Tongue (tissue), 2 donors: Measurements from ENCODE around the gene SYT11. TPM values are rescaled to one million over a fixed set of nuclear protein-coding genes. Genes with fewer than 3 reads are reported as not detected.
A peak's percentile ranks its signal among the peaks of the same experiment; 100 is the strongest.

Source experiments
- small RNA-seq: library from RNA; depleted of rRNA; stranded (forward); fragments of <200 nt; gene quantifications from one replicate; pipeline ENCODE3, GENCODE V24; 2014; ENCODE audit warnings: low replicate concordance
- total RNA-seq: library from RNA; depleted of rRNA; stranded (reverse); fragments of >200 nt; gene quantifications from one replicate; pipeline ENCODE4 v1.2.3, GENCODE V29; 2014

Gene SYT11
- total RNA-seq, 1 donor from 2014 or later, result 26.2 TPM

Small RNAs within 50 kb of the gene (small RNA-seq; reads per million reads assigned to genes)
- gene RF00015 (not detected), gene SCARNA4 (not detected), gene SNORA80E (42.3 reads per million, percentile 96 among the genes with 10 or more reads in this experiment)

Other genes starting within 250 kb of the SYT11 start
- gene MSTO1, start 249.3 kb upstream of the SYT11 start, total RNA-seq, result 42.3 TPM
- gene YY1AP1, start 170.8 kb upstream of the SYT11 start, total RNA-seq, result 168 TPM
- 78.6 TPM for gene DAP3, start 170.5 kb upstream of the SYT11 start, total RNA-seq
- gene GON4L, start 2.4 kb upstream of the SYT11 start, total RNA-seq, result 41.3 TPM
- 32.6 TPM for gene RIT1, start 51.8 kb downstream of the SYT11 start, total RNA-seq
- gene KHDC4, start 74.8 kb downstream of the SYT11 start, total RNA-seq, result 52.4 TPM
- not detected for gene RXFP4, start 82.1 kb downstream of the SYT11 start, total RNA-seq
- 115 TPM for gene ARHGEF2, start 119.0 kb downstream of the SYT11 start, total RNA-seq
- gene SSR2, start 161.4 kb downstream of the SYT11 start, total RNA-seq, result 282 TPM
- gene UBQLN4, start 194.2 kb downstream of the SYT11 start, total RNA-seq, result 29.1 TPM
- gene LAMTOR2, start 195.2 kb downstream of the SYT11 start, total RNA-seq, result 31.8 TPM
- 13.3 TPM for gene RAB25, start 201.6 kb downstream of the SYT11 start, total RNA-seq
- 4.0 TPM for gene MEX3A, start 222.9 kb downstream of the SYT11 start, total RNA-seq